Stimulated activated CD4-positive, alpha-beta T cell treated with anti-CD3 and anti-CD28 coated beads, TNF-alpha, amount 100 ng/mL, for 48 hours (primary cell): ENCODE results near the gene SEMA6B.
A peak's percentile ranks its signal among the peaks of the same experiment; 100 is the strongest.

ENCODE experiments used
- DNase-seq, 3 donors: peaks; one replicate each; pipeline ENCODE4 v3.0.0-alpha.2; 2020; ENCODE audit warnings: low read depth in 3 of 3

SEMA6B gene

DNA sequence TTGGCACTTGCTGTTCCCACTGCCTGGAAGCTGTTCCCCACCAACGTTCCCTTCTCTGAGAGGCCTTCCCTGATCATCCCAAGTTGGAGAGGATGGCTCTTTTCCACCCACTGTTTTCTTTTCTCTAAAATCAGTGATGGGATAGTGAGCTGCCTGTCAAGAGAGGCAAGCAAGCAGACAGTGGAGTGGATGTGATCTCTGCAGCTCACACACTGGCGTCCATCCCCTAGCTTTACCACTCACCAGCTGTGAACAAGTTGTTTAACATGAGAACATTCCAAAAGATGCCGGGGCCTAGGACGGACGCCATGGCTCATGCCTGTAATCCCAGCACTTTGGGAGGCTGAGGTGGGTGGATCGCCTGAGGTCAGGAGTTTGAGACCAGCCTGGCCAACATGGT, 28.0 kb upstream of the SEMA6B start:
- no peak for DNase-seq

DNA sequence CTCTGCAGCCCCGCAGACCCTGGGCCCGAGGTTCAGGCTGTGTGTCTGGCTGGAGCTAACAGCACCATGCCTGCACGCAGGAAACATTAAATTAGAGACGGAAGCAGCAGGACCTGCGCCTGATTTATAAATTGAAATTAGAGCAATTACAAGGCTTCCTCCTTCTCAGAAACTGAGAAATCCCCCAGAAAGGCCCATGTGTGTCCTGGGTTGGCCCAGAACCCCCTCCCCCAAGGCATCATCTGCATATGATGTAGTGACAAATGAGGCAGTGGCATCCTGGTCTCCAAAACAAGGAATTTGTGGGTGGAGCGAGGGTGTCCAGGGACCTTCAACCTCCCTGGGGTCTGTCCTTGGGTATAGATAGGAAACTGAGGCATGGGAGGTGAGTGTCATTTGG, 27.2 kb upstream of the SEMA6B start:
- no peak for DNase-seq

DNA sequence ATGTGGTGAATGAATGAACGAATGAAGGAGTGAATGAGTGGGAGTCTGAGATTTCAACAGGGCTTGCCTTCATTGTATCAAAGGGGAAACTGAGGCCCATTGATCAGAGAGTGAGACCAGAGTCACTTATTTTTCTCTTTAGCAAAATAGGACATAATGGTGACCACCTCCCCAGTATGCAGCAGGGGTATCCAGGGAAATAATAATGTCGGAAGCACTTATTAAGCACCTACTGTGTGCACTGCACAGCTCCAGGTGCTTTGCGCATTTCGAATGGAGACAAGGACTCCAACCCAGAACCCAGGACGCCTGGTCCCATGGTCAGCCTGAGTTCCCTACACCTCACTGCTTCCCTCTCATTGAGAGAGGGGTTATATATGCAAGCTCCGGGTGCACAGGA, 26.8 kb upstream of the SEMA6B start:
- DNase-seq: no peak

DNA sequence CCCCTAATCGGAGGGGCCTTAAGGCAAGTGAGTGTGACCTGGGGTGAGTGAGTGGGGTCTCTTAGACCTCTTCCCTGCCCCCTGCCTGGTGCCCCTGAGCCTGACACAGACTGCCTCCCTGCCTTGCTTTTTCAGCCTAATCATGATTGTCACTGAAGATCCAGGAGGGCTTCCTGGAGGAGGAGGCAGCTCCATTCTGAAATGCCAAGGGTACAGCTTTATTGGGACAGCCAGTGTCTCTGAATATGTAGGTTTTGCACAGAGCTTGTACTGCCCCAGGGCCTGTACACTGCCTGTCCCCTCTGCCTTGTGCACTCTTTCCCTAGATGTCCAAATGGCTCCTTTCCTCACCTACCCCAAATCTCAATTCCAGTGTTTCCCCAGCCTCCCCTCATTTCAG, 26.1 kb upstream of the SEMA6B start:
- DNase-seq: no peak

DNA sequence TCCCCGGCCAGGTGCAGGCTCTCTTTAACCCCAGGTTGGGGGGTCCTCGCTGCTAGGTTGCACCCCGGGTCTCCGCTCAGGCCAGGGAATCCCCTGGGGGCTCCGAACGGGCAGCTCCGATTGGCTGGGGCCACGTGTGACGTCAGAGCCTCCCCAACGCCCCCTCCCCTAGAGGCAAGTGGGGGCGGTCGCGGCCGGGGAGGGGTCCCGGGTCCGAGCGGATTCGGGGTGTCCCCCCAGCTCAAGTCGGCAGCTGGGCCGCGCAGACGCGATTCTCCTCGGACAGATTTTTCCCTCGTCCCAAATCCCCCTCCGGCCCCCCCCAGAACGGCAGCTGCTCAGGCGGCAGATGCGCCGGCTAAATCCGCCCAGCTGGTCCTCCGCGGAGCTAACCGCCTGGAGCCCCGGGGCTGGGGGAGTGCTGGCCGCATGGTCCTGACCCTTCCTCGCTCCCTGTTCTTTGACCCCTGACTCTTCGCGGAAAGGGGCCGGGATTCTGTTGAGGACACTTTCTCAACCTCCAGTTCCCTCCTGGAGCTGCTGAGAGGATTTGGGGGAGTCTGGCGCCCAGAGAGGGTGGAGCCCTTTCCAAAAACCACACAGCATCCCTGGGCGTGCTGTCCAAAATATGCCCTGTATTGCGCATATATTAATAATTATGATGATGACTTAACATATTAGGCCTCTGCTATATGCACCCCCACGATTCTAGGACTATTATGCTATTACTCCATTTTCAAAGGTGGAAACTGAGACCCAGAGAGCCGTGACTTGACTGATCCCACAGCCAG, 25.4 kb upstream of the SEMA6B start:
- DNase-seq: no peak

DNA sequence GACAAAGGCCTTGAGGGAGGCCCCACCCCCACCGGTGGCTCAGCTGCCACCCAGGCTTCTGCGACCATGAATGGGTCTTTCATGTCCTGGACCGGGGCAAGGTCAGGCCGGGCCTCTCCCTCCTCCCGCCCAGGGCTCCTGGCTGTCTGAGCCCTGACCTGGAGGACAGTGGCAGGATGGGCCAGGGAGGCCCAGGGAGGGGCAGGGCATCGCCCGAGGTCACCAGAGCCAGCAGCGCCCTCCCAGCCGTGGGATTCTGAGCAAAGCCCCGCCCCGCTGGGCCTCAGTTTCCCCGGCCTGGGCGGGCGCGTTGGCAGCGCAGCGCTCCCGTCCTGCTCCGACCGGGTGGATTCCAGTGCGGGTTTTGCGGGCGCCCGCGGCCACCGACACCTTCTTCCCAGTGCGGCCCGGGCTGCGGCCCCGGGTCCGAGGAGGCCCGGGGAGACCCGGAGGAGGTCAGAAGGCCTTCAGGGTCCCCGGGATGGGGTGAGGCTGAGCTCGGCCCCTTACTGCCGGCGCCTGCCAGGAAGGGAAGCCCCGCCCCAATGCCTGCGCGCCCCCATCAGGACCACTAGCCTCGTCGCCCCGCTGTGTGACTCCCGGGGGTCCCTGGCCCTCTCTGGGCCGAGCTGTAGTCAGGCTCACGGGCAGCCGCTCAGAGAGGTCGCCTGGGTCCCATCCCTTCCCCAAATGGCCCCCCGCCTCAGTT, 24.6 kb upstream of the SEMA6B start:
- DNase-seq: no peak

DNA sequence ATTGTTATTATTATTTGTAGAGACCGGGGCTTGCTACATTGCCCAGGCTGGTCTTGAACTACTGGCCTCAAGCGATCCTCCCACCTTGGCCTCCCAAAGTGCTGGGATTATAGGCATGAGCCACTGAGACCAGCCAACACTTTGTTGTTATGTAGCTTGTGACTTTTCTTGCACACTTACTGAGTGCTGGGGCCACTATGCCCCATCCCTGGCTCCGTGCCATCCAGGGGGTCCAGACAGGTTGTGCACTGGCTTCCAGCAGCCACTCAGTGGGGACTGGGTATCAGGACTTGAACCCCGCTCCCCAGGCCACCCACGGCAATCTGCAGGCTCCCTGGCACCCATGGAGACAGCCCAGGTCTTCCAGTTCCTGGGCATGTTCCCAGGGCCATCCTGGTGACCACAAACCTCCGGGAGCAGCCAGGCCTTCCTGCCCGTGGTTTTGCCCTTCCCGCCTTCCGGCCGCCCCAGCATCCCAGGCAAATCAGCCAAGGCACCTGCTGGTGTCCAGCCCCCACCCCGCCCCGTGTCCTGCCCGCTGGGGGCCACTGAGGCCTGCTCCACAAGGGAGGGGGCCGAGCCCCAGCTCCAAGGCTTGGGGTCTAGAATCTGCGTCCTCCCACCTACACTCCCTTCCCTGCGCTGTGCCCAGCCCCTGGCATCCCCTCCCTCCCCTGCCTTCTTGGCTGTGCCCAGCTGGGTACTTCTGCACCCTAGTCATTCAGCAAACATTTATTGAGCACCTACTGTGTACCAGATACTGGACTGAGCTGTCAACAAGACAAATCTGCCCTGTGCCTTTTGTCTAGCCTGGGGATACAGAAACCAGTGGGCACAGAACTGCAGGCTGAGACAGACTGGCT, 23.7 kb upstream of the SEMA6B start:
- no peak for DNase-seq

DNA sequence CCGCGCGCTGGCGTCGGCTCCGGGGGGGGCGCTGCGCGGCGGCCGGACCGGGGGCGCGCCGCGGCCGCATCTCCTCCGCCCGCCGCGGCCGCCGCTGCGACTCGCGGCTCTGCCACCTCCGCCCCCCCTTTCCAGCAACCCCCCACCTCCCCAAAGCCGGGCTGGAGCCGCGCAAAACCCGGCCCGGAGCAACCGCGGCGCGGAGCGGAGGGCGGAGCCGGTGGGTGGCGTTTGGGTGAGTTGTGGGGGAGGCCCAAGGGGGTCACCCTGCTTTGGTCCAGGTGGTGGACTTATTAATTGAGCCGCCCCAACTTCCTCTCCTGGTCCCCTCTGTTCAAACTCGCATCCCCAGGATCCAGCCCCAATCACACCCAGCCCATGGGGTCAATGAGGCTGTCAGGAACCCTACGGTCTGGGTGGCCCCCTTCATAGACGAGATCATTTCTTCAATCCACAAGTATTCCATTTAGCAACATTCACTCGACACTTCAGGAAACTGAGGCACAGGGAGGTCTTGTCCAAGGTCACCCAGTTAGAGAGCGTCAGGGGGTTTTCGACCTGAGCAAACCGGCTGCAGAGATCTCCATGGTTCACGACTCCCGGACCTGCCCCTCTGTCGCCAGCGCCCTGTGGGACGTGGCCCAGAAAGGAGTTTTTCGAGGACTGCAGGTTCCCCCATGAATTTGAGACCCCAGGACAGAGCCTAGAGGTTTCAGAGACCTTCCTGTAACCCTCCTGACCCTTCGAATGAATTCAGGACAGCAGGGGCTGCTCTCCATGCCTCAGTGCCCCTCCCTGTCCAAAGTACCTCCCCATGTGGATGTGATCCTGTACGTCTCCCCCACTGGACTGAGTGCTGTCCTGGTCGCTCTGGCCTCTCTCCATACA, 22.4 kb upstream of the SEMA6B start:
- DNase-seq: no peak

DNA sequence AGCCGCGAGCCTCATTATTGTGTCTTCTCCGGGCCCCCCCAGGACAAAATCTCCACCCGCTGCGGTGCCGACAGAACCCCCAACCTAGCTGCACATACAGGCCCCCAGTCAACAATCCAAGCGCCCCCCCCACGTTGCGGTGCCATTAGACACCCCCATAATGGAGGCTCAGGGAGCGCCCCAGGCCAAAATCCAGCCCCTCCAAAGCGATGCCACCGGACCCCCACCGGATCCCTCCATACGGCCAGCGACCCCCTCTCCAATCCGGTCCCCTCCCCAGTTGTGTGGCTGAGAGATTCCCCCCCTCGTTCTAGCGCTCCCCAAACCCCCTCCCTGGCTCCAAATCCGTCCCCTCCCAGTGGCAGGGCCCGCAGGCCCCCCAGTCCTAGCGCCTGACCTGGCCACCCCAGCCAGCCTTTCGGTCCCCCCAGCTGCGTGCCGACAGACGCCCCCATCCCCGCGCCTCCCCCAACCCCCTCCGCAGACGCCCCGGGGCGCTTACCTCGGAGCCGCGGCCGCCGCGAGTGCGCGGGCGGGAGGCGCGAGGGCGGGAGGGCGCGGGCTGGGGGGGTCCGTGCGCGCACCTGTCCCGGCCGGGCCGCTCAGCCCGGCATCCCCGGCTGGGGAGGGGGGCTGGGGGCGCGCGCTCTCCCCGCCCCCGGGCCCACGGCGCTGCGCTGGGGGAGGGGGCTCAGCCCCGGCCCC, 21.6 kb upstream of the SEMA6B start:
- DNase-seq: no peak

DNA sequence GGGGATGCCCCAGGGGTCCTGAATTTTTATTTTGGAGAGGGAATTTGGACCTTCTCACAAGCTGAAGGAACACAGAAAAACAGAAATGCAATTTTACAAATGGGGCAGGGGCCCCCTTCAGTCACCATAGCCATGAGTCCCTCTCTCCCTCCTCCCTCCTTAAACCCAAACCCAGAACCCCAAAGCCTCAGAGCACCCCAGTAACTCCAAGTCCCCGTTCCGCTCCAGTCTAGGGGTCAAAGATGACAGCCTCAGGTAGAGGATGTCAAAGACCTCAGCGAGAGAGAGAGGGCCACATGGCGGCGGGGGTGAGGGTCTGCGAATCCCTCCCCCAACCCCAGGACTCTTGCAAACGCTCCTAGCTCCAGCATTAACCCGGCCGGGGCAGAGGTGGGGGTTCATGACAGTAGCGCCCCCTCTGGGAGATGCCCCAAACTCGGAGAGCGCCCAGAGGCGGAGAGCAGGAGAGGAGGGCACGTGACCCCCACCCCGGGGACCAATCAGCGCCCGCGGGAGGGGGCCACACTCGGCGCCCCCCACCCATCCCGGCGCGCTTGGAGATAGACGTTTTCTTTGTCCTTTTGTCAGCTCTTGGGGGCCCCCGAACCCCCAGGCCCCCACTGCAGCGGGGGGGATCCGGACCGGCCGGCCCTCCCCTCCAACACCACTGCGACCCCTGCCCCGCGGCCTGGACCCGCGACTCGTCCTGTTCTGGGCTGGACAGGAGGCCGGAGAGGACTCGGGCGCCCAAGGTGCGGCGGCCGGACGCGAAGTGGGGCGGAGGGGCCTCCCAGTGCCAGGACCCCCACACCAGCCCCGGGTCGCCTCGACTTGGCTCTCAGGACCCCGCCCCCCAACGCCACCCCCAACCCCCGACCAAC, 20.8 kb upstream of the SEMA6B start:
- DNase-seq: no peak

DNA sequence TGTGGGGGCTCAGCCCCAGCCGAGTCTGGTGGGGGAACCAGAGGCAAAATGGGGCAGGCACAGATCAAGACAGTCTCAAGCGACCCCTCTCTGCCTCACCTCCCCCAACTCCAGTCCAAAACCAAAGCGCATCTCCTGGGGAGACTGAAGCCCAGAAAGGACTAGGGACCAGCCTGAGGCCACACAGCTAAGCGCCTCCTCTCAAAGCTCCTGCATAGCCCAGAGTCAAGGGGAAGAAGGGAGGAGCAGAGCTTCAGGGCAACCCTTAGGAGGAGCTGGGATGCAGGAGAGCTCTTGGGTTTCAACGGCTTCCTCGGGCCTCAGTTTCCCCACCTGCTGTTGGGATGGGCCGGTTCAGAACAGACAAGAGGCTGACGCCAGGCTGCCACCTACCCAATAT, 19.9 kb upstream of the SEMA6B start:
- no peak for DNase-seq

DNA sequence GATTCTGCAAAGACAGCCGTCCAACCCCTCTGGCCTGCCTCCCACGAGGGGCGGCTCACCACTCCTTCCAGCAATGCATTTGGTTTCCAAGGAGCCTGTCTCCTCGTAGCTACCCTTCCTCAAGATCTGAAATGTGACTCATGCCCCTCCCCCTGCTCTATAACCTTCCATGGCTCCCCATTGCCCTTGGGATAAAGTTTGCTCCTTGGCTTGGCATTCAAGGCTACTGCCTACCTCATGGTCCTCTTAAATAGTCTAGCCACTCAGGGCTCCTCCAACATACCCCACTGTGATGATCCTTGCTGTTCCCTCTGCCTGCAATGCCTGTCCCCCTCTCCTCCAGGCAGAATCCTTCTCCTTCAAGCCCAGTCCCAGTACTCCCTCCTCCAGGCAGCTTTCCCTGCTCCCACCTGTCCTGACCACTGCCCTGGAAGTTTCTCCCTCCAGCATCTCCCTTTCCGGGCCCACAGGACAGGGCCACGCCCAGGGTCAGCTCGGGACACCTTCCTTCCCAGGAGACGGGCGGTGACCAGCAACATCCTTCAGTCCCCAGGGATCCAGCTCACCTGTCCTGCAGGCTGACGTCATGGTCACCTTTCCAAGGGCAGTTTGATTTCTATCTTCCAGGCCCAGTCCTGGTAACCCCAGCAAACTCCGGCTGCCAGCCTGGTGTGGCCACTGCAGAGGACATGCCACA, 19.2 kb upstream of the SEMA6B start:
- DNase-seq: no peak

DNA sequence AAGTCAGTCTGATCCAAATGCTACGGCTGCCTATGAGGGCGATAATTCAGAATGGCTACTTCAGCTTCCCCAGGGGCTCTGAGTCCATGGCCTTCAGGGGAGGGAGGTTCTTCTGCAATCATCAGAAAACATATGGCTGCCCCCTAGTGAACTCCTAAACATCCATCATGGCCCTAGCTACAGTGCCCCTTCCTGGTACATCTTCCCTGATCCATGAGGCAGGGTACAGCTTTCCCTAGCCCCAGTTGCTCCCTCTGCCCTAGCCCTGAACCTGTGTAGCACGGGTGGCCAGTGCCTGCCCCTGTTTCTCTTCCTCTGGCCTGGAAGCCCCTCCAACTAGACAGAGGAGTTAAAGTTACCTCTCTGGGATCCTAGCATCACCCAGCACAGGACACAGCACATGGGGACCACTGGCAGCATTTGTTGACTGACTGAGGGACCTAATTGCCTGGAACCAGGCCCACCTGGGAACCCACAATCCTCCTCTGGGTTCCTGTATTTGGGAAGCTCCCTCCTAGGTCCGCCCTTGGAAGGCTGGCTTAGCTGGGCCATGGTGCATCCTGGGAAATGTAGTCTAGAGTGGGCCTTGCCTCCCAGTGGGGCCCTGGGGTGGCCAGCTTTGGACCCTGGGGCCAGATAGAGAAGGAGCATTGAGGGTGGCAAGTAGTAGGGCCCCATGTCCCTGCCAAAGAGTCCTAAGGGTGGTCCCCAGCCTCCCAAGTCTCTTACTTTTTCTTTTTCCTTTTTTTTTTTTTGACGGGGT, 17.7 kb upstream of the SEMA6B start:
- no peak for DNase-seq

DNA sequence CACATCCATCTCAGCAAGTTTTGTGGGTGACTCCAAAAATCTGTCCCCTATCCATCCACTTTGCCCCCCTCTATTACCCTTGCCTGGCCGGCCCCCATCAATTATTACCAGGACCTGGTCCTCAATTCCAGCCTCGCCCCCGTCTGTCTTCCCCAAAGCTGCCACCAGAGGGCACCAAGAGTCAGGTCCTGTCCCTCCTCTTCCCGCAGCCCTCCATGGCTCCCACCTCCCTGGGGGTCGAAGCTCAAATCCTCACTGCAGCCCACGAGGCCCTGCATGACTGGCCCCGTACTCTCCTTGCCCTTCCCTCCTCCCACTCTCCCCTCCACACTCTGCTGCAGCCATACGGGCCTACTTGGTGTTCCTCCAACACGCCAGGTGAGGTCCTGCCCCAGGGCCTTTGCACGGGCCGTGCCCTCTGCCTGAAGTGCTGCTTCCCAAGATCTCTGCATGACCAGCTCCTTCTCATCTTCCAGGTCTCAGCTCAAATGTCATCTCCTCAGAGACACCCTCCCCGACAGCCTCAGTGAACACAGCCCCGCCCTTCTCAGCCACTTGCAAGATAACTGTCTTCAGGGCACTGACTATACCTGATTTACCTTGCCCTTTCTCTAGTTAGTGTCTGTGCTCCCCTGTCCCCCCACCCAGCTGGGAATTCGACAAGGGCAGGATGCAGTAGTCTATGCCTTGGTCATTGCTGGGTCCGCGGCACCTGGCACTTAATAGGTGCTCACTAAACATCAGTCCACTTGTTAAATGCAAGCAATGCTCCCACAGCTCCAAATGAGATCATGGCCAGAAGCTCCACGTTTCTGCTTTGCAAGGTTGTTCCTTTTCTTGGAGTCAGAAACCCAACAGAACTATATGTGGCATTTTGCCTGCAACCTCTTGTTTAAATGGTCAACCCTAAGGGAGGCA, 16.8 kb upstream of the SEMA6B start:
- peak; percentile 33 to 63 (median 59) for DNase-seq

DNA sequence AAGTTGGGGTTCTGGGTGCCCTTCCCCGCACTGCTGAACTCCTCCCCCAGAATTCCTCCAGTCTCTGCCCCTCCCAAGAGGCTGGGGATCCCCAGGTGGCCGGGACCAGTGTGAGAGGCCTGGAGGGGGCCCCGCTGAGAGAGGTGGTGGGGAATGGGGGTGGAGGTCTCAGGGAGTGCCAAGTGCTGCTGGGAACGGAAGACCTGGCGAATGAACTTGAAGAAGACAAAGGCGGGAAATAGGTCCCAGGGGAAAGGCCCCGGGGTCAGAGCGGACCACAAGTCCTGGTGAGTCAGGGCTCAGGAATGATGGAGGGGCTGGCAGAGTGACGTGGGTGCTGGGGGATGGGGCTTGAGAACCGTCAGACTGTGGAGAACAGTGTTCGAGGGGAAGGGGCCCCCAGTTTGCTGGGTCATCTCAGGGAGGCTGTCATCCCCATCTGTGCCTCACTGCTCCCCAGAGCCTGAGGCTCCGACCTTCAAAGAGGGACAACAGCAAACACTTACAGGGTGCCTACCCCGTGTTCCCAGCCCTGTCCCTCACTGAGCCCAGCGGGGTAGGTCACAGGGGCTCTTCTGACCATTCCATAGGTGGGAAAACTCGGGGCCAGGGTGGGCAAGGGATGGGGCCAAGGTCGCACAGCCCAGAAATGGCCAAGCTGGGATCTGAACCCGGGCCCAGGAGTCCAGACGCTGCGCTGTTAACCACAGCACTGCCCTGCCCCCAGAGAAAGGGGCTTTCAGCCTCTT, 16.0 kb upstream of the SEMA6B start:
- no peak for DNase-seq

DNA sequence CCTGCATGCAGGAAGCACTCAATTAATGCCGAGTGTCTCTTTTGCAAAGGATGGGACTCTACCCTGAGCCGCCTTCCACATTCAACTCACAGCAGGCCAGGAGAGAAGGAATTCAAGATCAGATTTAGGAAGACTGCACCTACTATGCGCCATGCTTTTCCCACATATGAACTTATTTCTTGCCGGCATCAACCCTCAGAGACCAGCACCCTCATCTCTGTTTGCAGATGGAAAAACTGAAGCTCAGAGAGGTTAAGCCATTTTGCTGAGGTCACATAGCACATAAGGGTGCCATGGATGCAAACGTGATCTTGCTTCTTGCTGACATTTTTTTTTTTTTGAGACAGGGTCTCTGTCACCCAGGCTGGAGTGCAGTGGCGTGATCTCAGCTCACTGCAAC, 14.2 kb upstream of the SEMA6B start:
- no peak for DNase-seq
